ENCODE results near the gene HIRIP3. TPM values are rescaled to one million over a fixed set of nuclear protein-coding genes. Genes with fewer than 3 reads are reported as not detected.

Gene HIRIP3
- total RNA-seq, 1 experiment from 2014 or later: 25.3 TPM

DNA sequence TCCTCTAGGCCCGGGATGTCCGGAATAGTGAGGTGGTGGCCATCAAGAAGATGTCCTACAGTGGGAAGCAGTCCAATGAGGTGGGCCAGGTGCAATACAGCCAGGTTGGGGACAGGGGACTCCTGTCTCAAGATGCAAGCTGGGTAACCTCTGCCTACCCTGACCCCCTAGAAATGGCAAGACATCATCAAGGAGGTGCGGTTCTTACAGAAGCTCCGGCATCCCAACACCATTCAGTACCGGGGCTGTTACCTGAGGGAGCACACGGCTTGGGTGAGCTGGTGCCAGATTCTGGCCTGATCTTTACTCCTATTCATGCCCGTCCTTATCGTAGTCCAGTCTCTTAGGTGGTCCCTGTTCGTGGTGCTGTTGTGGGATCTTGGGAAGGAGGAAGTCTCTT is 17.3 kb downstream of the HIRIP3 start:
- ChIA-PET CTCF (no interaction called here), POLR2A (no interaction called here)
- H3K36me3 ChIP-seq (ENCODE audit: control insufficient read depth, insufficient read depth, low read length): peaks cover 28% of the 10 kb centered on the region
- no peaks in the 10 kb centered on the region for H3K27me3 ChIP-seq (ENCODE audit: control insufficient read depth, insufficient read depth, low read length)
- no peak overlapping the region for H3K27ac ChIP-seq (ENCODE audit: low read length)
- intact Hi-C loops (cut with micrococcal nuclease; ENCODE audit: unreplicated experiment): no loop called here
- TF ChIP-seq SIN3A (IDR thresholded peaks at IDR 0.05; ENCODE audit: borderline replicate concordance, insufficient read depth, low read depth, low read length) (no peak), POLR2AphosphoS5 (IDR thresholded peaks at IDR 0.05; ENCODE audit: low read depth, low read length) (no peak)
- no peak for DNase-seq (ENCODE audit: low read depth, low spot score)
- peaks cover 19% of the 10 kb centered on the region for H3K4me1 ChIP-seq (ENCODE audit: control insufficient read depth, insufficient read depth, low read length)
- no peak overlapping the region for H3K4me3 ChIP-seq (ENCODE audit: low read depth in 2 of 2, low read length in 2 of 2)
- no TSS peak for BruUV-seq (replicated peaks)
- ATAC-seq: no peak
- H3K9me3 ChIP-seq (ENCODE audit: control insufficient read depth, insufficient read depth, low read depth, low read length): no peaks in the 10 kb centered on the region
- in situ Hi-C loops (cut with HindIII; ENCODE audit: low pct_unique_long_range_greater_than_20kb, low sequenced_read_pairs): no loop called here

DNA sequence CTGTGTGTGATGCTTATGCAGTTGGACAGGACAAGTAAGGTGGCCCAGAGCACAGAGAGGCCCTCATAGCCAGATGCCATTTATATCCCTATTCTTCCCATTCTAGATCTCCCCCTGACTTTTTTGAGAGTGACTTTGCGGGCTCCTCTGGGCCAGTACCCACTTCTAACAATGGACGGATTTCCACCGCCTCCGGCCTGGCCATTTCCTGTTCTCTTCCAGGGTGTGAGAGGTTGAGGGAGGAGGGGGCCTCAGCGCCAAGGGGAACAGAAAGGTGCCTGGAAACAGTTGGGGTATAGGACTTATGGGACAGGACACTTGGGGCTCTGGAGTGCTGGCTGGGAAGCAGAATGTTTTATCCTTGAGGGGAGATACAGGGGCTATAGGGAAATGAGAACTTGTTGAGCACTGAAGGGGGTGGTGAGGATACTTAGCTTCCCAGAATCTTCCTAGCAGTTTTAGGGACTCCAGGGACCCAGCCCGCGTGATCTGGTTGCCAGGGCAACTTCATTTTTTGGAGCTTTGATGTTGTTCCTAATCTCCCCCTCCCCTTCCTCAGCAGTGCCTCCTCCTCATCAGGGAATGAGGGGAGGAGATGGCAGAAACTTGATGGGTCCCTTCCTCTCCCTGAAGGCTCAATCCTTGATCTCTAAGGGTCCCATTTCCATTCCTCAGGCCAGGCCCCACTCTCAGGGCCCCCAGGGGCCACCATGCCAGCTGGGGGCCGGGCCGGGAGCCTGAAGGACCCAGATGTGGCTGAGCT is 18.2 kb downstream of the HIRIP3 start:
- peaks cover 28% of the 10 kb centered on the region for H3K36me3 ChIP-seq (ENCODE audit: control insufficient read depth, insufficient read depth, low read length)
- intact Hi-C loops (cut with micrococcal nuclease; ENCODE audit: unreplicated experiment) (no loop called here), in situ Hi-C loops (cut with HindIII; ENCODE audit: low pct_unique_long_range_greater_than_20kb, low sequenced_read_pairs) (no loop called here)
- ChIA-PET CTCF (no interaction called here), POLR2A (no interaction called here)
- H3K4me3 ChIP-seq (ENCODE audit: low read depth in 2 of 2, low read length in 2 of 2): no peak overlapping the region
- ATAC-seq (no peak), DNase-seq (ENCODE audit: low read depth, low spot score) (no peak)
- BruUV-seq (replicated peaks): no TSS peak
- H3K27ac ChIP-seq (ENCODE audit: low read length): no peak overlapping the region
- H3K4me1 ChIP-seq (ENCODE audit: control insufficient read depth, insufficient read depth, low read length): peaks cover 19% of the 10 kb centered on the region
- TF ChIP-seq POLR2AphosphoS5 (IDR thresholded peaks at IDR 0.05; ENCODE audit: low read depth, low read length) (no peak), SIN3A (IDR thresholded peaks at IDR 0.05; ENCODE audit: borderline replicate concordance, insufficient read depth, low read depth, low read length) (no peak), TCF7L2 (IDR thresholded peaks at IDR 0.05; ENCODE audit: low read depth, low read length) (no peak)
- TF ChIP-seq, protein P1, sequence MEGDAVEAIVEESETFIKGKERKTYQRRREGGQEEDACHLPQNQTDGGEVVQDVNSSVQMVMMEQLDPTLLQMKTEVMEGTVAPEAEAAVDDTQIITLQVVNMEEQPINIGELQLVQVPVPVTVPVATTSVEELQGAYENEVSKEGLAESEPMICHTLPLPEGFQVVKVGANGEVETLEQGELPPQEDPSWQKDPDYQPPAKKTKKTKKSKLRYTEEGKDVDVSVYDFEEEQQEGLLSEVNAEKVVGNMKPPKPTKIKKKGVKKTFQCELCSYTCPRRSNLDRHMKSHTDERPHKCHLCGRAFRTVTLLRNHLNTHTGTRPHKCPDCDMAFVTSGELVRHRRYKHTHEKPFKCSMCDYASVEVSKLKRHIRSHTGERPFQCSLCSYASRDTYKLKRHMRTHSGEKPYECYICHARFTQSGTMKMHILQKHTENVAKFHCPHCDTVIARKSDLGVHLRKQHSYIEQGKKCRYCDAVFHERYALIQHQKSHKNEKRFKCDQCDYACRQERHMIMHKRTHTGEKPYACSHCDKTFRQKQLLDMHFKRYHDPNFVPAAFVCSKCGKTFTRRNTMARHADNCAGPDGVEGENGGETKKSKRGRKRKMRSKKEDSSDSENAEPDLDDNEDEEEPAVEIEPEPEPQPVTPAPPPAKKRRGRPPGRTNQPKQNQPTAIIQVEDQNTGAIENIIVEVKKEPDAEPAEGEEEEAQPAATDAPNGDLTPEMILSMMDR (IDR thresholded peaks at IDR 0.05): no peak
- TF ChIP-seq, protein P2, sequence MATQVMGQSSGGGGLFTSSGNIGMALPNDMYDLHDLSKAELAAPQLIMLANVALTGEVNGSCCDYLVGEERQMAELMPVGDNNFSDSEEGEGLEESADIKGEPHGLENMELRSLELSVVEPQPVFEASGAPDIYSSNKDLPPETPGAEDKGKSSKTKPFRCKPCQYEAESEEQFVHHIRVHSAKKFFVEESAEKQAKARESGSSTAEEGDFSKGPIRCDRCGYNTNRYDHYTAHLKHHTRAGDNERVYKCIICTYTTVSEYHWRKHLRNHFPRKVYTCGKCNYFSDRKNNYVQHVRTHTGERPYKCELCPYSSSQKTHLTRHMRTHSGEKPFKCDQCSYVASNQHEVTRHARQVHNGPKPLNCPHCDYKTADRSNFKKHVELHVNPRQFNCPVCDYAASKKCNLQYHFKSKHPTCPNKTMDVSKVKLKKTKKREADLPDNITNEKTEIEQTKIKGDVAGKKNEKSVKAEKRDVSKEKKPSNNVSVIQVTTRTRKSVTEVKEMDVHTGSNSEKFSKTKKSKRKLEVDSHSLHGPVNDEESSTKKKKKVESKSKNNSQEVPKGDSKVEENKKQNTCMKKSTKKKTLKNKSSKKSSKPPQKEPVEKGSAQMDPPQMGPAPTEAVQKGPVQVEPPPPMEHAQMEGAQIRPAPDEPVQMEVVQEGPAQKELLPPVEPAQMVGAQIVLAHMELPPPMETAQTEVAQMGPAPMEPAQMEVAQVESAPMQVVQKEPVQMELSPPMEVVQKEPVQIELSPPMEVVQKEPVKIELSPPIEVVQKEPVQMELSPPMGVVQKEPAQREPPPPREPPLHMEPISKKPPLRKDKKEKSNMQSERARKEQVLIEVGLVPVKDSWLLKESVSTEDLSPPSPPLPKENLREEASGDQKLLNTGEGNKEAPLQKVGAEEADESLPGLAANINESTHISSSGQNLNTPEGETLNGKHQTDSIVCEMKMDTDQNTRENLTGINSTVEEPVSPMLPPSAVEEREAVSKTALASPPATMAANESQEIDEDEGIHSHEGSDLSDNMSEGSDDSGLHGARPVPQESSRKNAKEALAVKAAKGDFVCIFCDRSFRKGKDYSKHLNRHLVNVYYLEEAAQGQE (IDR thresholded peaks at IDR 0.05; ENCODE audit: insufficient read depth in 1 of 2, low read depth in 2 of 2, low read length in 1 of 2): no peak
- no peaks in the 10 kb centered on the region for H3K27me3 ChIP-seq (ENCODE audit: control insufficient read depth, insufficient read depth, low read length)
- no peaks in the 10 kb centered on the region for H3K9me3 ChIP-seq (ENCODE audit: control insufficient read depth, insufficient read depth, low read depth, low read length)

Data from Panc1 (cell line).